A673 (cell line): Measurements from ENCODE around the gene STX11. TPM values are rescaled to one million over a fixed set of nuclear protein-coding genes. Genes with fewer than 3 reads are reported as not detected.

ENCODE experiments used
- BruUV-seq: library from RNA; stranded (reverse); fragments of 400-500 nt; replicated peaks from 2 replicates; lab custom pipeline; 2021; lab: Mats Ljungman, UMichigan
- CTCF ChIA-PET: fragments of 300-600 bp; sonication (Branson Sonifier 250); formaldehyde crosslinking; loops from one replicate; lab custom pipeline; 2022; ENCODE audit warnings: antibody characterized with exemption; lab: Charles Lee
- POLR2A ChIA-PET: fragments of 300-600 bp; sonication (Branson Sonifier 250); formaldehyde crosslinking; loops from one replicate; lab custom pipeline; 2022; ENCODE audit warnings: antibody characterized with exemption; ENCODE audit not compliant: low non-redundant PET; lab: Charles Lee
- DNase-seq: peaks from one replicate; pipeline ENCODE4 v3.0.0-alpha.2; 2015; ENCODE audit warnings: low spot score
- H3K27ac ChIP-seq: fragments of 200-600 bp; sonication (generic); 2 replicates; pipeline ENCODE4 v1.5.1; 2016; ENCODE audit warnings: mixed run types, low read depth, mild to moderate bottlenecking, mixed read lengths, antibody characterized with exemption, low read length; ENCODE audit not compliant: poor library complexity, severe bottlenecking
- H3K27me3 ChIP-seq: fragments of 200-600 bp; sonication (generic); replicated peaks from 2 replicates; pipeline ENCODE4 v1.6.1; 2017; ENCODE audit warnings: mixed run types, low read depth, mild to moderate bottlenecking, mixed read lengths, antibody characterized with exemption, low read length; ENCODE audit not compliant: insufficient read depth, poor library complexity
- H3K36me3 ChIP-seq: fragments of 200-600 bp; sonication (generic); 2 replicates; pipeline ENCODE4 v1.6.1; 2016; ENCODE audit warnings: mixed run types, mild to moderate bottlenecking, mixed read lengths, antibody characterized with exemption, low read length; ENCODE audit not compliant: insufficient read depth, poor library complexity, severe bottlenecking
- H3K4me1 ChIP-seq: fragments of 200-600 bp; sonication (generic); 2 replicates; pipeline ENCODE4 v1.6.1; 2017; ENCODE audit warnings: mixed run types, mild to moderate bottlenecking, mixed read lengths, antibody characterized with exemption, low read length; ENCODE audit not compliant: insufficient read depth, poor library complexity, severe bottlenecking
- H3K4me3 ChIP-seq: fragments of 200-600 bp; sonication (generic); 2 replicates; pipeline ENCODE4 v1.5.1; 2016; ENCODE audit warnings: low read depth, mixed run types, mild to moderate bottlenecking, mixed read lengths, low read length; ENCODE audit not compliant: poor library complexity, severe bottlenecking
- H3K9me3 ChIP-seq: fragments of 200-600 bp; sonication (generic); 2 replicates; pipeline ENCODE4 v1.6.1; 2016; ENCODE audit warnings: mixed run types, low read depth, mild to moderate bottlenecking, mixed read lengths, antibody characterized with exemption, low read length; ENCODE audit not compliant: poor library complexity, severe bottlenecking
- EZH2 ChIP-seq: fragments of 200-600 bp; sonication (generic); IDR thresholded peaks from 2 replicates; pipeline ENCODE4 v1.6.1; 2017; ENCODE audit warnings: borderline replicate concordance, low read depth, mild to moderate bottlenecking, mixed read lengths, antibody characterized with exemption, low read length; ENCODE audit not compliant: poor library complexity, severe bottlenecking
- intact Hi-C: fragments of 100-400 bp; cut with micrococcal nuclease; formaldehyde crosslinking; loops from one replicate; pipeline ENCODE4 v1.10.0; 2022; ENCODE audit not compliant: unreplicated experiment
- total RNA-seq: library from RNA; stranded (reverse); gene quantifications from 2 replicates; pipeline ENCODE4 v1.2.3, GENCODE V29; 2021
- TF ChIP-seq, protein P1 (sequence below): fragments of 300-800, 200-600 bp; sonication (generic); conservative IDR thresholded peaks from 2 replicates; pipeline ENCODE4 v1.5.1; 2017; ENCODE audit warnings: low read depth, mild to moderate bottlenecking, antibody characterized with exemption, low read length, moderate library complexity, mixed read lengths

The STX11 gene
- total RNA-seq, 1 experiment from 2014 or later, result 0.30 TPM

DNA sequence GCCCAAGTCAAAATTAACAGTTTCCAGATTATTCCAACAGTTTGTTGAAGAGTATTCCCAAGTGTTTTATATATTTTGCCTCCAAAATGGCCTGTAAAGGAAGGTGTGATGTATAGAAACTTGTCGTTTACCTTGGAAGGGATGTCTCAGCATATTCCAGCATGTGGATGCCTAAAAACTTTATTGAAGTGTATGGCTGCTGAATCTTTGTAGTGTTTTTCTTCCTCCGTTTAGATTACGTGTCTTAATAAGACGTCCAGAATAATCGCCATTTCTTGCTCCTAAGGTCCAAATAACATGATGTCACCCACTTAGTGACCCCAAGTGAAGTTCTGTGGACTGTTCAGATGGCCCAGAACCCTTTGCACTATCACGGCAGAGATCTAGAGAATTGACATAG, 37.0 kb upstream of the STX11 start:
- ChIA-PET POLR2A (no interaction called here), CTCF (no interaction called here)
- no peaks in the 10 kb centered on the region for H3K27me3 ChIP-seq
- BruUV-seq, result no TSS peak
- no peak overlapping the region for H3K4me3 ChIP-seq
- no peak overlapping the region for H3K27ac ChIP-seq
- no peaks in the 10 kb centered on the region for H3K4me1 ChIP-seq
- TF ChIP-seq, protein P1, sequence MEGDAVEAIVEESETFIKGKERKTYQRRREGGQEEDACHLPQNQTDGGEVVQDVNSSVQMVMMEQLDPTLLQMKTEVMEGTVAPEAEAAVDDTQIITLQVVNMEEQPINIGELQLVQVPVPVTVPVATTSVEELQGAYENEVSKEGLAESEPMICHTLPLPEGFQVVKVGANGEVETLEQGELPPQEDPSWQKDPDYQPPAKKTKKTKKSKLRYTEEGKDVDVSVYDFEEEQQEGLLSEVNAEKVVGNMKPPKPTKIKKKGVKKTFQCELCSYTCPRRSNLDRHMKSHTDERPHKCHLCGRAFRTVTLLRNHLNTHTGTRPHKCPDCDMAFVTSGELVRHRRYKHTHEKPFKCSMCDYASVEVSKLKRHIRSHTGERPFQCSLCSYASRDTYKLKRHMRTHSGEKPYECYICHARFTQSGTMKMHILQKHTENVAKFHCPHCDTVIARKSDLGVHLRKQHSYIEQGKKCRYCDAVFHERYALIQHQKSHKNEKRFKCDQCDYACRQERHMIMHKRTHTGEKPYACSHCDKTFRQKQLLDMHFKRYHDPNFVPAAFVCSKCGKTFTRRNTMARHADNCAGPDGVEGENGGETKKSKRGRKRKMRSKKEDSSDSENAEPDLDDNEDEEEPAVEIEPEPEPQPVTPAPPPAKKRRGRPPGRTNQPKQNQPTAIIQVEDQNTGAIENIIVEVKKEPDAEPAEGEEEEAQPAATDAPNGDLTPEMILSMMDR, result no peak
- no peak for TF ChIP-seq EZH2
- no peaks in the 10 kb centered on the region for H3K9me3 ChIP-seq
- intact Hi-C loops, result no loop called here
- no peak for DNase-seq
- H3K36me3 ChIP-seq, result no peaks in the 10 kb centered on the region

DNA sequence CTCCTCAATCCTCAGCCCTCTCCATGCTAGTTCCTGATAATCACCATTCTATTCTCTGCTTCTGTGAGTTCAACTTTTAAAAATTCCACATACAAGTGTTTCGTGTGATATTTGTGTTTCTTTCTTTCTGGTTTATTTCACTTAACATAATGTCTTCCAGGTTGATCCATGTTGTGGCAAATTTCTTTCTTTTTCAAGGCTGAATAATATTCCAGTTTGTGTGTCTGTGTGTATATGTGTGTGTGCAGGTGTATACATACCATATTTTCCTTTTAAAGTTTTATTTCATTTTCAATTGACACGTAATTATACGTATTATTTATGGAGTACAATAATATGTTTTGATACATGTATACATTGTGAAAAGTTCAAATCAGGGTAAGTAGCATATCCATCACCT, 35.1 kb upstream of the STX11 start:
- Histone ChIP-seq H3K4me3 (no peak overlapping the region), H3K27me3 (no peaks in the 10 kb centered on the region), H3K9me3 (no peaks in the 10 kb centered on the region), H3K36me3 (no peaks in the 10 kb centered on the region), H3K27ac (no peak overlapping the region), H3K4me1 (no peaks in the 10 kb centered on the region)
- POLR2A ChIA-PET, result no interaction called here
- no peak for DNase-seq
- intact Hi-C loops, result no loop called here
- TF ChIP-seq, protein P1, result no peak
- TF ChIP-seq EZH2, result no peak
- CTCF ChIA-PET, result no interaction called here
- BruUV-seq, result no TSS peak

DNA sequence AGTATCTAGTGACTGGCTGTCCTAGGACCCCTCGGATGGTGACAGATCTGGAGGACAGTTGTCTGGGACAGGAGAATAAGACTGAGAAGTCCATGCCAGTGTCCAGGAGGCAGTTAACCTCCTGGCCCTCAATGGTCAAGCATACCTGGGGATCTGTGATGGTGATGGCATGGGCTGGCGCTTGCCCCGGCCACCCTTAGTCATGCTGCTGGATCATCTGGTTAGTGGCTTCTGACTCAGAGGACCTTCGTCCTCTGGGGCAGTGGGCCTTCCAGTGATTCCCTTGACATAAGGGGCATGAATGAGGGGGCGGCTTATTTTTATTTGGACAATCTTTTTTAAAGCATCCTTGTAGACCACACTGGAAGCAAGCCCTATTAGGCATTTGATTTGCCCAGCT, 30.9 kb upstream of the STX11 start:
- intact Hi-C loops, result no loop called here
- TF ChIP-seq EZH2, result no peak
- TF ChIP-seq, protein P1, result no peak
- ChIA-PET POLR2A (no interaction called here), CTCF (no interaction called here)
- no peak overlapping the region for H3K27ac ChIP-seq
- no peaks in the 10 kb centered on the region for H3K36me3 ChIP-seq
- H3K4me1 ChIP-seq, result no peaks in the 10 kb centered on the region
- H3K9me3 ChIP-seq, result no peaks in the 10 kb centered on the region
- no peak overlapping the region for H3K4me3 ChIP-seq
- DNase-seq, result no peak
- no peaks in the 10 kb centered on the region for H3K27me3 ChIP-seq
- BruUV-seq, result no TSS peak
